IMR-90 (cell line): ENCODE measurements around the gene IL1RAP. TPM values are rescaled to one million over a fixed set of nuclear protein-coding genes. Genes with fewer than 3 reads are reported as not detected.

ENCODE experiments used
- ATAC-seq: fragments of 200-7000 bp; cut with Tn5 transposase; 2 replicates; pipeline ENCODE4 v1.9.1; 2020; ENCODE audit warnings: low read depth, mild to moderate bottlenecking, moderate library complexity
- BruUV-seq: library from RNA; stranded (reverse); fragments of 400-500 nt; replicated peaks from 2 replicates; lab custom pipeline; 2021; lab: Mats Ljungman, UMichigan
- CTCF ChIA-PET: fragments of 300-600 bp; formaldehyde crosslinking; extraction: SDS; loops from one replicate; lab custom pipeline; 2021; ENCODE audit warnings: antibody characterized with exemption; lab: Yijun Ruan, JAX
- POLR2A ChIA-PET: fragments of 300-600 bp; sonication (Branson Sonifier 250); formaldehyde crosslinking; loops from one replicate; lab custom pipeline; 2022; ENCODE audit warnings: antibody characterized with exemption; ENCODE audit not compliant: unreplicated experiment; lab: Charles Lee
- DNase-seq: peaks from one replicate; pipeline ENCODE4 v3.0.0; 2013
- H2AFZ ChIP-seq: replicated peaks from 2 replicates; pipeline ENCODE3; 2013; ENCODE audit warnings: low read length, mild to moderate bottlenecking; ENCODE audit not compliant: poor library complexity
- H2AK5ac ChIP-seq: 2 replicates; pipeline ENCODE4 v1.6.1; 2013; ENCODE audit warnings: low read depth, low read length, inconsistent platforms
- H2AK9ac ChIP-seq: replicated peaks from 2 replicates; pipeline ENCODE3; 2013; ENCODE audit warnings: mild to moderate bottlenecking, low read depth, low read length, moderate library complexity; ENCODE audit not compliant: poor library complexity
- H2BK120ac ChIP-seq: 2 replicates; pipeline ENCODE4 v1.6.1; 2013; ENCODE audit warnings: low read depth, low read length, inconsistent platforms
- H2BK15ac ChIP-seq: 3 replicates; pipeline ENCODE4 v1.6.1; 2013; ENCODE audit warnings: low read depth, low read length, inconsistent platforms
- H2BK20ac ChIP-seq: 2 replicates; pipeline ENCODE4 v1.6.1; 2013; ENCODE audit warnings: low read depth, mild to moderate bottlenecking, inconsistent platforms, low read length, moderate library complexity
- H2BK5ac ChIP-seq: 2 replicates; pipeline ENCODE4 v1.6.1; 2013; ENCODE audit warnings: mild to moderate bottlenecking, low read depth, low read length, inconsistent platforms; ENCODE audit not compliant: poor library complexity, severe bottlenecking
- H3K14ac ChIP-seq: replicated peaks from 2 replicates; pipeline ENCODE4 v1.6.1; 2013; ENCODE audit warnings: low read depth, low read length, inconsistent platforms
- H3K18ac ChIP-seq: 2 replicates; pipeline ENCODE4 v1.6.1; 2013; ENCODE audit warnings: low read depth, low read length, control low read depth
- H3K23ac ChIP-seq: 2 replicates; pipeline ENCODE4 v1.6.1; 2013; ENCODE audit warnings: low read depth, low read length, inconsistent platforms
- H3K27ac ChIP-seq: 2 replicates; pipeline ENCODE4 v1.5.1; 2013; ENCODE audit warnings: mild to moderate bottlenecking, control low read depth, low read length; ENCODE audit not compliant: insufficient read depth
- H3K27me3 ChIP-seq: 2 replicates; pipeline ENCODE4 v1.6.1; 2013; ENCODE audit warnings: low read length; ENCODE audit not compliant: control insufficient read depth, insufficient read depth
- H3K36me3 ChIP-seq: 2 replicates; pipeline ENCODE4 v1.6.1; 2013; ENCODE audit warnings: low read length, mixed read lengths; ENCODE audit not compliant: control insufficient read depth, insufficient read depth
- H3K4ac ChIP-seq: 2 replicates; pipeline ENCODE4 v1.6.1; 2013; ENCODE audit warnings: low read depth, low read length, inconsistent platforms
- H3K4me1 ChIP-seq: 2 replicates; pipeline ENCODE4 v1.6.1; 2013; ENCODE audit warnings: low read length, mixed read lengths; ENCODE audit not compliant: control insufficient read depth, insufficient read depth
- H3K4me2 ChIP-seq: 2 replicates; pipeline ENCODE4 v1.6.1; 2013; ENCODE audit warnings: low read depth, mild to moderate bottlenecking, control low read depth, low read length, moderate library complexity
- H3K4me3 ChIP-seq: 2 replicates; pipeline ENCODE4 v1.5.1; 2013; ENCODE audit warnings: low read depth, mild to moderate bottlenecking, control low read depth, low read length, moderate library complexity; ENCODE audit not compliant: insufficient read depth
- H3K56ac ChIP-seq: 2 replicates; pipeline ENCODE4 v1.6.1; 2013; ENCODE audit warnings: low read length, inconsistent platforms; ENCODE audit not compliant: insufficient read depth; ENCODE audit errors: extremely low read depth
- H3K79me1 ChIP-seq, 2 experiments: 2 replicates each; pipeline ENCODE4 v1.6.1; 2013; ENCODE audit warnings: low read length in 2 of 2, inconsistent platforms in 1 of 2, low read depth in 1 of 2
- H3K9ac ChIP-seq: 2 replicates; pipeline ENCODE4 v1.6.1; 2013; ENCODE audit warnings: low read depth, low read length, control low read depth
- H3K9me1 ChIP-seq: 2 replicates; pipeline ENCODE4 v1.6.1; 2013; ENCODE audit warnings: low read length, inconsistent platforms; ENCODE audit not compliant: insufficient read depth
- H3K9me3 ChIP-seq: 2 replicates; pipeline ENCODE4 v1.6.1; 2013; ENCODE audit warnings: low read length; ENCODE audit not compliant: control insufficient read depth, insufficient read depth
- H4K20me1 ChIP-seq: 2 replicates; pipeline ENCODE4 v1.6.1; 2013; ENCODE audit warnings: low read length, inconsistent platforms; ENCODE audit not compliant: insufficient read depth
- H4K5ac ChIP-seq: 2 replicates; pipeline ENCODE4 v1.6.1; 2013; ENCODE audit warnings: mild to moderate bottlenecking, low read depth, low read length, control low read depth
- H4K8ac ChIP-seq, 2 experiments: 2 replicates each; pipeline ENCODE4 v1.6.1; 2013; ENCODE audit warnings: low read depth in 2 of 2, low read length in 2 of 2, control low read depth in 1 of 2, inconsistent platforms in 1 of 2
- H4K91ac ChIP-seq: 2 replicates; pipeline ENCODE4 v1.6.1; 2013; ENCODE audit warnings: low read depth, low read length, inconsistent platforms; ENCODE audit not compliant: insufficient read depth
- BHLHE40 ChIP-seq: fragments of 150-350 bp; IDR thresholded peaks from 2 replicates; pipeline ENCODE4 v1.6.1; 2016; ENCODE audit warnings: mild to moderate bottlenecking, low read depth, low read length
- CEBPB ChIP-seq: IDR thresholded peaks from 2 replicates; pipeline ENCODE4 v1.6.1; 2012; ENCODE audit warnings: low read depth, low read length, improper control_type of control experiment
- CHD1 ChIP-seq: IDR thresholded peaks from 2 replicates; pipeline ENCODE4 v1.6.1; 2012; ENCODE audit warnings: low read depth, low read length, improper control_type of control experiment
- CTCF ChIP-seq: conservative IDR thresholded peaks from 2 replicates; pipeline ENCODE4 v1.5.1; 2012; ENCODE audit warnings: mild to moderate bottlenecking, low read depth, low read length, improper control_type of control experiment
- ELK1 ChIP-seq: fragments of 150-350 bp; IDR thresholded peaks from 2 replicates; pipeline ENCODE4 v1.6.1; 2016; ENCODE audit warnings: low read depth, mild to moderate bottlenecking, low read length, moderate library complexity, borderline replicate concordance
- FOS ChIP-seq: fragments of 150-350 bp; IDR thresholded peaks from 2 replicates; pipeline ENCODE4 v1.6.1; 2016; ENCODE audit warnings: low read depth, low read length
- MAFK ChIP-seq: IDR thresholded peaks from 2 replicates; pipeline ENCODE4 v1.6.1; 2012; ENCODE audit warnings: low read depth, low read length, improper control_type of control experiment
- MAZ ChIP-seq: IDR thresholded peaks from 2 replicates; pipeline ENCODE4 v1.6.1; 2012; ENCODE audit warnings: low read depth, mild to moderate bottlenecking, low read length, improper control_type of control experiment, moderate library complexity, borderline replicate concordance
- MXI1 ChIP-seq: IDR thresholded peaks from 2 replicates; pipeline ENCODE4 v1.6.1; 2012; ENCODE audit warnings: low read depth, mild to moderate bottlenecking, low read length, moderate library complexity, borderline replicate concordance
- NFE2L2 ChIP-seq: fragments of 150-350 bp; IDR thresholded peaks from 2 replicates; pipeline ENCODE4 v1.6.1; 2016; ENCODE audit warnings: low read depth, mild to moderate bottlenecking, low read length
- POLR2A ChIP-seq: IDR thresholded peaks from 2 replicates; pipeline ENCODE4 v1.6.1; 2012; ENCODE audit warnings: mild to moderate bottlenecking, low read depth, low read length
- RAD21 ChIP-seq: IDR thresholded peaks from 2 replicates; pipeline ENCODE4 v1.6.1; 2012; ENCODE audit warnings: low read length, improper control_type of control experiment
- RCOR1 ChIP-seq: IDR thresholded peaks from 2 replicates; pipeline ENCODE4 v1.6.1; 2012; ENCODE audit warnings: mild to moderate bottlenecking, low read length, improper control_type of control experiment; ENCODE audit not compliant: insufficient replicate concordance
- RFX5 ChIP-seq: IDR thresholded peaks from 2 replicates; pipeline ENCODE4 v1.8.0; 2012; ENCODE audit warnings: low read depth, mild to moderate bottlenecking, low read length, moderate library complexity
- SMC3 ChIP-seq: fragments of 150-350 bp; IDR thresholded peaks from 2 replicates; pipeline ENCODE4 v1.6.1; 2016; ENCODE audit warnings: low read depth, mild to moderate bottlenecking, antibody characterized with exemption, low read length, moderate library complexity
- WGBS, 2 experiments: methylation state at CpG; one replicate each; pipeline versions ENCODE4 v1.1.5 to v1.1.7; 2013; ENCODE audit warnings: missing lambda C conversion rate in 2 of 2; ENCODE audit not compliant: insufficient read length in 1 of 2; ENCODE audit errors: extremely low coverage in 2 of 2; 5-methylcytosine and 5-hydroxymethylcytosine counted together
- dilution Hi-C: fragments of 300-500 bp; cut with HindIII; formaldehyde crosslinking; loops from one replicate; pipeline ENCODE4 v1.14.3; 2018; ENCODE audit warnings: low sequenced_read_pairs; ENCODE audit not compliant: unreplicated experiment
- in situ Hi-C: fragments of 300-500 bp; cut with MboI; formaldehyde crosslinking; loops from 3 replicates; pipeline ENCODE4 v1.14.3; 2019; ENCODE audit warnings: low sequenced_read_pairs, inconsistent platforms, mixed read lengths
- intact Hi-C: fragments of 100-400 bp; cut with micrococcal nuclease; formaldehyde crosslinking; loops from 2 replicates; pipeline ENCODE4 v1.10.0; 2022
- polyA plus RNA-seq, 3 experiments: library from polyadenylated mRNA; depleted of rRNA; stranded (reverse); fragments of >200 nt; gene quantifications; 2 replicates each; pipeline ENCODE4 v1.2.3, GENCODE V29; 2012; ENCODE audit warnings: low replicate concordance in 1 of 3
- total RNA-seq: library from RNA; depleted of rRNA; stranded (reverse); fragments of >200 nt; gene quantifications from 2 replicates; pipeline ENCODE4 v1.2.3, GENCODE V29; 2012
- TF ChIP-seq, protein P1 (sequence below): fragments of 150-350 bp; IDR thresholded peaks from 2 replicates; pipeline ENCODE4 v1.6.1; 2017; ENCODE audit warnings: mild to moderate bottlenecking, antibody characterized with exemption, low read length, low read depth

The IL1RAP gene
- total and polyA plus RNA-seq, 2 of the 4 experiments (the other 2 are of a cell fraction): 8.3 to 11.3 TPM

DNA sequence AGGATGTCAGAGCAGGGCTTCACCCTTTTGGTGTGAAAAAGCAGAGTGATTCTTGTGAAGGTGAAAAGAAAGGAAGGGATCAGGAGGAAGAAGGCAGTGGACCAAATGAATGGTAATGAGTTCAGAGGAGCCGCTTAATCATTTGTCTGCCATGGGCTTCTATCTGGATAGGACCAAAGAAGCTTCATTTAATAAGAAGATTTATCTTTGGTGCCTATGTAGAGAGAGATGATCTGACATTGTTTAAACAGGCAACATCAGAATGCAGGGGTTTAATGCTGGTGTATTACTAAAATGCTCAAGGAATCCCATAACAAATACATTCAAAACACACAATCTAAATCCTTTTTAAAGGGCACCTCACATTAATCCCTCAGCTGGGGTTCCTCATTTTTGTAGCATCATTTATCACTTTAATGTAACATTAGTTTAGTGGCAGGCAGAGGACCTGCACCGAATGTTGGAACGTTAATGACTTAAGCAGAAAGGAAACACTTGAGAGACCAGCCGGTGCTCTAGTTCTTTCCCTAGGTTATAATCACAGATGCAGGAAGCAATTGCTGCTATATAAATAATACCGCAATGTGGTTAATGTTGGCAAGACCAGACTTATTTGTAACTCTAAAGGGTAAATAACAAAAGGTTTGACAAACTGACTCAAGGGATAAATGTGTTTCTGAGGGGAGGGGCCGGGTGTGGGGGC, 27.9 kb upstream of the IL1RAP start:
- intact Hi-C loops (no loop called here), dilution Hi-C loops (no loop called here), in situ Hi-C loops (no loop called here)
- Histone ChIP-seq H3K4me1 (no peaks in the 10 kb centered on the region), H4K5ac (no peak overlapping the region), H3K23ac (no peak overlapping the region), H3K4me3 (no peak overlapping the region), H2AFZ (no peak overlapping the region), H3K4ac (no peak overlapping the region), H3K56ac (no peak overlapping the region), H3K18ac (no peak overlapping the region), H3K14ac (no peak overlapping the region), H3K27me3 (peaks cover 2% of the 10 kb centered on the region; the same call in 1 of the 2 replicates), H2AK9ac (no peak overlapping the region), H3K9me1 (no peaks in the 10 kb centered on the region), H3K27ac (no peak overlapping the region), H2BK5ac (no peak overlapping the region), H3K4me2 (no peak overlapping the region; the same call in 1 of the 2 replicates), H2BK15ac (no peak overlapping the region), H4K8ac (no peak overlapping the region), H3K79me1 (no peaks in the 10 kb centered on the region), H3K36me3 (no peaks in the 10 kb centered on the region), H3K9ac (no peak overlapping the region), H3K9me3 (no peaks in the 10 kb centered on the region), H4K91ac (no peak overlapping the region), H4K20me1 (no peaks in the 10 kb centered on the region), H2BK120ac (no peak overlapping the region), H2BK20ac (no peak overlapping the region), H2AK5ac (no peak overlapping the region)
- peak; percentile 11; the same call in 1 of the 2 replicates for ATAC-seq
- TF ChIP-seq RAD21 (no peak), SMC3 (no peak), BHLHE40 (no peak), MAZ (no peak), CEBPB (no peak), CTCF (no peak), RCOR1 (no peak), MXI1 (no peak), RFX5 (no peak), ELK1 (no peak), NFE2L2 (no peak), POLR2A (no peak), FOS (no peak), CHD1 (no peak), MAFK (no peak)
- TF ChIP-seq, protein P1, sequence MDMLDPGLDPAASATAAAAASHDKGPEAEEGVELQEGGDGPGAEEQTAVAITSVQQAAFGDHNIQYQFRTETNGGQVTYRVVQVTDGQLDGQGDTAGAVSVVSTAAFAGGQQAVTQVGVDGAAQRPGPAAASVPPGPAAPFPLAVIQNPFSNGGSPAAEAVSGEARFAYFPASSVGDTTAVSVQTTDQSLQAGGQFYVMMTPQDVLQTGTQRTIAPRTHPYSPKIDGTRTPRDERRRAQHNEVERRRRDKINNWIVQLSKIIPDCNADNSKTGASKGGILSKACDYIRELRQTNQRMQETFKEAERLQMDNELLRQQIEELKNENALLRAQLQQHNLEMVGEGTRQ: no peak
- BruUV-seq: no TSS peak
- DNase-seq: no peak
- ChIA-PET POLR2A (no interaction called here), CTCF (interaction anchor here (0.9 kb wide), 1 partner anchor 19 kb away, joined by 3 read pairs; no protein-coding TSS in a partner anchor)
- no CpG with 5 or more reads among the region's 6 CpGs for WGBS, 2 experiments
